Measurements from ENCODE around the gene RIC8B.
"Not testable (repeated sequence)": the region's sequence is repeated elsewhere in the genome, so short reads cannot be mapped to it uniquely, and the experiment has no call there.

The RIC8B gene

DNA sequence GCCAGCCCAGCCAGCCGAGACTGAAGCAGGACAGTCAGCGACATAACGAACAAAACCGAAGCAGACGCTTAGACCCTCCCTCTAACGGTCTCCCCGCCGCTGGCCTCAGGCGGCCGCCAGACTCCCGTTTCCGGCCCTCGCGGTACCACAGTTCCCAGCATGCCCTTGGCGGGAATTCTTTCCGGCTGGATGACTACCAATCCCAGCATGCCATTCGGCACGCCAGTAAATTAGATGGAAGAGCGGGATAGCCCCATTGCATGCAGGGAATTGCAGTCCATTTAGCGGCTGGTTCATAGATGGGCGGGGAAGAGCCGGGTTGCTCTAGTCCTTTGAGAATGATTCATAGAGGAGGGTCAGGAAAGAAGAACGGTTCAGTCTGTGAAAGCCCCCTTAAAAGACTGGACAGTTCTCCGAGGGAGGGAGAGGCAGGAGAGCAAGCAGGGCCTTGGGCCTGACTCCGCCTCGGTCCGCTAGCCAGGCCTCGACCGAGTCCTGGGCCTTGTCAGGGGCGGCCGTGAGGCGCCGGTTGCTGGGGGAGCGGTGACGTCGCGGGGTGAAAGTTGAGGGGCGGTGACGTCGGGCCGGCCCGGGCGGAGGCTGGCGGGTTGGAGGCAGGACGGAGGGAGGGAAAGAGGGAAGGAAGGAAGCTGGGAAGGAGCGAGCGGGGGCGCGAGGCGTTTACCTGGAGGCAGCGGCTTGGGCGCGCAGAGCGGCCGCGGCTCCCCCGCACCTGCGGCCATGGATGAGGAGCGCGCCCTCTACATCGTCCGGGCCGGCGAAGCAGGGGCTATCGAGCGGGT, at the start of gene RIC8B:
Gene RIC8B (plus strand): TSS at position 678 of the 803 bp plus-strand sequence. CDS start 64 bp downstream, at position 742.
- peak; percentile 89 for DNase-seq (ENCODE audit: low spot score)

- DNase-seq (ENCODE audit: low spot score): no peak
Observed at GRCh38 chr12:106724934-106725333, 49.5 kb upstream of the RIC8B start.

- DNase-seq (ENCODE audit: low spot score): not testable (repeated sequence)
Observed at GRCh38 chr12:106726603-106727202, 47.8 kb upstream of the RIC8B start.

DNA sequence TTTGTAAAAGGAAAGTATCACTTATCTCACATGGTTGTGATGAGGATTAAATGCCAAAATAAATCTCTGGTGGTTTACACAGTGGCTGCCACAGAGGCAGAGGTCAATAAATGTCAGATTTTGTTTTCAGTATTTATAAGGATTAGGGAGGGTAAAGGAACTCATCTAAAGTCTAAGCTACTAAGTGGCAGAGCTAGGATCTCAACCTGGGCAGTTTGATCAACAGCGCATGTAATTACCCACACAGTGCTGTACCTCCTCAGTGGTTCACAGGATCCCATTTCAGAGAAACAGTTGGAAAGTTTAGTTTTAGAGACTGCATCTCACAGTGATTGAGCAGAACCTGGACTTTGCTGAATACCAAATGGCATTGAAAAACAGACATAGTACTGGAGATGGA, 44.9 kb upstream of the RIC8B start:
- DNase-seq (ENCODE audit: low spot score): no peak

- no peak for DNase-seq (ENCODE audit: low spot score)
Observed at GRCh38 chr12:106732890-106733289, 41.6 kb upstream of the RIC8B start.

GRCh38 chr12:106733660-106734059, 40.8 kb upstream of the RIC8B start:
- no peak for DNase-seq (ENCODE audit: low spot score)

DNA sequence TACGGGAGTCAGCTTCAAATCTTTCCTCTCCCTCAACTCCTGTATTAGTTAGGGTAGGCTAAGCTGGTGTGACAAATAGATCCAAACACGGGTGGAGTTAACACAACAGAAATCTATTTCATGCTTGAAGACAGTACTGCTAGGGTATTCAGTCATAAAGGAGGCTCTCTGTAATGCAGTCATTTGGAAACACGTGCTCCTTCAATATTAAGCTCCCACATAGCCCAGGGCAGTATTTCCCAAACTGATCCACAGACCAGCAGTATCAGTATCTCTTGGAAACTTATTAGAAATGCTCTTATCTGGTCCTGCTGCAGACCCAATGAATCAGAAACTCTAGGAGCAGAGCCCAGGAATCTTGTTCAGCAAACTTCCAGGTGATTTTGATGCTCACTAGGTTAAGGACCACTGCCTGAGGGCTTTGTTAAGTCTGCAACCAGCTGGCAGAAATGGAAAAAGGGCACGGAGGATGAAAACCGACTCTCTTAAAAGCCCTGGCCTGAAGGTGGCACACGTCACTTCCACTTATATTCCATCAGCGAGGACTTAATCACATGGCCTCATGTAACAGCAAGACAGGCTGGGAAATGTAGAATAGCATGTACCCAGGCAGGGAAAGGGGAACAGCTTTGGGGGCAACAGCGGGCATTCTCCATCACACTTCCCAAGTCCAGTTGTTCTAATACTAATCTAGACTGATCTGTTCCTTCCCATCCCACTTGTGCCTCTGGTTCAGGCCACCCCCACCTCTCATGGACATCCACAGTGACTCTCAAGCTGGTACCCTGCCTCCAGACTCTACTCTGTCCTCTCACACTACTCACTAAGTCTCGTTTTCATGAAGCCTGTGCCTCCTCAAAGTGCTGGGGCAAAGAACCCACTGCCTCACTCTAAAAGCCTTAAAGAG, 38.2 kb upstream of the RIC8B start:
- peak; percentile 41 for DNase-seq (ENCODE audit: low spot score)

DNA sequence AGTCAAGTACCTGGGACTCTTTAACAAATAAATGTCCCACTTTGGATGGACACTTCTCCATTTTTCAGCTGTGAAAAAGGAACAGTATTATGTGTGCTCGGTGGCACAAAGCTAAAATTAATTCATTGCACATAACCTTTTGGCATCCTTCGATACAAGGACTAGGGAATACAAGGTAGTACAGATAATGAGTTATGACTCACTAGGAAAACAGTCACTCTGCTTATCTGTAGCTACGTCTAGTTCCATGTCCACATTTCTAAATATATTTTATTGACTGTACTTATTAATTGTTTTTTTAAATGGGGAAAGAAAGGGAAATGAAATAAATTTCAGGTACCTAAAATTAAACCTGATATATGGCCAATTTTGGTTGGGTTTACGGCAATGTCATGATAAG, 35.2 kb upstream of the RIC8B start:
- DNase-seq (ENCODE audit: low spot score): no peak

DNA sequence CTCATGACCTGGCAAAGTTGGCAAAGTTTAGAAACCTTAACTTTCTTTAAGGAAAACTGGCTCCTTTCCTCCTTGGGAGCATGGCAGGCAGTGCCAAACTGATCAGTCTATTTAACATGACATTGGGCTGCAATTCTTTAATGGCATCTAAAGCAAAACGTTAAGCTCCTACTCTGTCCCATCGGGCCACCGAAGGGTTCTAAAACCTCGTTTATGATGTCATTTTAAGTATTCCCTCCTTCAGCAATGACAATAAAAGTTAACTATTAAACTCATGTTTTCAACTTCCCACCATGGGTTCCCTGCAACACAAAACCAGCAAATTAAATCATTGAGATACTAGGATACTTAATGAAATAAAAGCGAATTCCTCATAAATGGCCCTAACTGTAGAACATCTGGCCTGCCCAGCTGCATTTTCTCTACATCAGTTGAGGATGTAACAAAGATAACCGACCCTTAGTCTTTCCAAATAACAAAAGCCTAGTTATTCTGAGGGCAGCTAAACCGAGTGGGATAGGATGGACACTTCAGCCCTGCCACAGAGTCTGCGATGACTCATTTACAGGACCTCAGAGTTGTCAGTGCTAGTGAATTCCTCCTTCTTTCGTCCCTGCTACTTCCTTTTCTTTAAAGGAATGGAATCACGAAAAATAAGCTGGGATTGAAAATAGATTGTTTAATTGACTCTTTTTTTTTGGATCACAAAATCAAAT, 34.5 kb upstream of the RIC8B start:
- no peak for DNase-seq (ENCODE audit: low spot score)

DNA sequence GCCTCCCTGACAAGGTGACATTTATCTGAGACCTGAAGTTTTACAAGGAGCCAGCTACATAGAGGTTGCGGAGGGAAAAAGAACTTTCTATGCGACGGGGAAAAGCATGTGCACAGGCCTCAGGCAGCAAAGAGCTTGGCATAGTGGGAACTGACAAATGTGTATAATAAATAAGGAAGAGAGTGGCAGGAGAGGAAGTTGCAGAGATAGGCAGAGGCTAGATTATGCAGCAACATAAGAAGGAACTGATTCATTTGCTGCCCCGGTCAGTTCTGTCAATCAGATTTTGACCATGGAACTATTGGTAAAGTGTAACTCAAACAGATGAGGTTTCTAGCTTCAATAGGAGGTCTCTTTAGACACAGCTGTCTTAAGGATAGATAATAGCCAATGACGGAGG, 33.7 kb upstream of the RIC8B start:
- DNase-seq (ENCODE audit: low spot score): no peak

DNA sequence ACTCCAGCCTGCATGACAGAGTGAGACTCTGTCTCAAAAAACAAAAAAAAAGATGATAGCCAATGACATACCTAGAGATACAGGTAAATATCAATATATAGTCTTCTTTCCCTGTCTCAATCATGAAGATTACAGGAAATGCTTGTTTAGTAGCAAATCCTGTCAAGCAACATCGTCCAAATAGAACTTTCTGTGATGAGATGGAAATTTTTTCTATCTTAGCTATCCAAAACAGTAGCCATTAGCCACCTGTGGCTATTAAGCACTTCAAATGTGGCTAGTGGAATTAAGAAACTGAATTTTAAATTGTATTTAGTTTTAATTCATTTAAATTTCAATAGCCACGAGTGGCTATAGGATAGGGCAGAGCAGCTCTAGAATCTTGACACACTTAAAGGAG, 33.2 kb upstream of the RIC8B start:
- no peak for DNase-seq (ENCODE audit: low spot score)

- DNase-seq (ENCODE audit: low spot score): no peak
Observed at GRCh38 chr12:106743270-106743988, 31.1 kb upstream of the RIC8B start.

- no peak for DNase-seq (ENCODE audit: low spot score)
Observed at GRCh38 chr12:106744600-106744999, 29.9 kb upstream of the RIC8B start.

DNA sequence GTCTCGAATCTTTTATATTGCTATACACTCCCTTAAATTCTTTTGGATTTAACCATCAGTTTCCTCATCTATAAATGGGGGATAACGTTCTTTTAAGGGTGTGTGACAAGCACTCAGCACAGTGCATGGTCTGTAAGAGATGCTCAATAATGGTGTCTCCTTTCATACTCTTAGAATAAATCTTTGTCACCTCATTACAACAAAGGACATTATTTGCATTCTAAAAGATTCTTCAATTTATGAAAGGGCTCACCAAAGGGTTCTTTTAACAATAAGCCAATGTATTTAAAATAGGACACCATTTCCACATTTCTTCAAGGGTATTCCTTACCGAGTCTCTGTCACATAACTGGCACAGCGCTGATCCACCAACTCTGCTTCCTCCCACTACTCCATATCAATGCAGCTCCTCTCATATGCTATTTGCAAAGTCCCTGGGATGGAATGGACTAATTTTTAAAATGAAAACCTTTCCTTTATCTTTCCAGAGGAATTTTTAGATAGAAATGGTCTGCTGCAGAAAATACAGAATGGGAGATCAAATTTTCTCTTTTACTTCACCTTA, 29.2 kb upstream of the RIC8B start:
- DNase-seq (ENCODE audit: low spot score): no peak

GRCh38 chr12:106747973-106748436, 26.5 kb upstream of the RIC8B start:
- DNase-seq (ENCODE audit: low spot score): peak; percentile 74

DNA sequence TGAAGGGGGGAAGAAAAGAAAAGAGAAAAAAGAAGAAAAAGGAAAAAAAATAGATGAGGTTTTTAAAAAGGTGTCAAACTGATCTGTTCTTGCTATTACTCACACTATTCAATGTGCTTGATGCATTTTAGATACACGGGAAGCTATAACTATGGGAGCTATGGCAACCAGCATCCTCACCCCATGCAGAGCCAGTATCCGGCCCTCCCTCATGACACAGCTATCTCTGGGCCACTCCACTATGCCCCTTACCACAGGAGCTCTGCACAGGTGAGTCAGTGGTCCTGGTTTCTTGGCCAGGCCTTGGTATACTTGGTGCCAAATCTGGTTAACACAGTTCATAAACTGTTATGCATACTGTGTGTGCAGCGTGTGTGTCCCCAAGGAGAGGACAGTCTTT, 24.0 kb upstream of the RIC8B start:
- no peak for DNase-seq (ENCODE audit: low spot score)

DNA sequence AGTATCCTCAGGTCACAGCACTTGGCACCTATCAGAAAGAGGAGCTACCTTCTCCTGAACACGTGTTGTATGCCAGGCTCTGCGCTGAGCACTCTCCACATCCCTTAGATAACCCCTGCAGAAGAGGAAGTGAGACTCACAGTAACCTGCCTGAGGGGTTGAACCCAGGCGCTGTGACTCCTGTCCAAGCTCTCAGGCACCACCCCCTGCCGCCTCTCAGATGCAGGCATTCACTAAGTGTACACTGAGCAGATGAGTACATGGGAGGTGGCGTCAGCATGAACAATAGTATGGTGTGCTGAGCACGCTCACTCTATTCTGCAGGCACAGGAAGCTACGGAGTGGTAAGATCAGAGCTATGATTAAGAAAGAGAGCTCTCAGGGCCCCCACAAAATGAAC, 21.0 kb upstream of the RIC8B start:
- DNase-seq (ENCODE audit: low spot score): peak; percentile 67

DNA sequence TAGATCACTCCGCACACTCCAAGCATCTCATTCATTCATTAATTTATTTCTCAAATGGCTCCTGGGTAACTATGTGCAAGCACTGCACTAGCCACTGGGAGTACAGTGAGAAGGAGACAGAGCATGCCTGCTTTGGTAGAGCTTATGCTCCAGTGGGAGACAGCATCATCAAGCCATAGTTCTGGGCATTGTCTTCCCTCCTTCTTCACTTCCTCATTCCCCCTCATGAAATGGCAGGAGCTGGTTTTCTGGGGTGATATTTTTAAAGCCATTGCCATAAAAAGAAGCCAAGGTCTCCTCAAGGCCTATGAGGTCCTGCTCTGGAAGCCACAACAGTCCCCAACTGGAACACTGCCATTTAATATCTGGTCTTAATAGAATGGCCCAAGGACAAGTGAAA, 20.2 kb upstream of the RIC8B start:
- no peak for DNase-seq (ENCODE audit: low spot score)

GRCh38 chr12:106757623-106758348, 16.7 kb upstream of the RIC8B start:
- no peak for DNase-seq (ENCODE audit: low spot score)
